NCI-H187 treated with DMSO at 0.1 percent for 48 hours (cell line): Measurements from ENCODE around the gene TCOF1.

ENCODE experiments used
- DNase-seq: peaks from one replicate; lab custom pipeline; 2025; lab: John Stamatoyannopoulos, UW

Gene TCOF1

DNA sequence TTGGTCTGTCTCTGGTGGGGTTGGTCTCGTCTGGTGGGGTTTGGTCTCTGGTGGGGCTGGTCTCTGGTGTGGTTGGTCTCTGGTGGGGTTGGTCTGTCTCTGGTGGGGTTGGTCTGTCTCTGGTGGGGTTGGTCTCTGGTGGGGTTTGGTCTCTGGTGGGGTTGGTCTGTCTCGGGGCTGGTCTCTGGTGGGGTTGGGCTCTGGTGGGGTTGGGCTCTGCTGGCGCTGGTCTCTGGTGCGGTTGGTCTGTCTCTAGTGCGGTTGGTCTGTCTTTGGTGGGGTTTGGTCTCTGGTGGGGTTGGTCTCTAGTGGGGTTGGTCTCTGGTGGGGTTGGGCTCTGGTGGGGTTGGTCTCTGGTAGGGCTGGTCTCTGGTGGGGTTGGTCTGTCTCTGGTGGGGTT is 71.5 kb downstream of the TCOF1 start:
- no peak for DNase-seq

- no peak for DNase-seq
Observed at GRCh38 chr5:150429410-150429873, 71.9 kb downstream of the TCOF1 start.

- DNase-seq = no peak
Observed at GRCh38 chr5:150431048-150431447, 73.6 kb downstream of the TCOF1 start.

- DNase-seq = no peak
Observed at GRCh38 chr5:150431574-150431973, 74.1 kb downstream of the TCOF1 start.

GRCh38 chr5:150434464-150434863 is 77.0 kb downstream of the TCOF1 start:
- DNase-seq = no peak

GRCh38 chr5:150436141-150436680 is 78.7 kb downstream of the TCOF1 start:
- peak; percentile 63 for DNase-seq

DNA sequence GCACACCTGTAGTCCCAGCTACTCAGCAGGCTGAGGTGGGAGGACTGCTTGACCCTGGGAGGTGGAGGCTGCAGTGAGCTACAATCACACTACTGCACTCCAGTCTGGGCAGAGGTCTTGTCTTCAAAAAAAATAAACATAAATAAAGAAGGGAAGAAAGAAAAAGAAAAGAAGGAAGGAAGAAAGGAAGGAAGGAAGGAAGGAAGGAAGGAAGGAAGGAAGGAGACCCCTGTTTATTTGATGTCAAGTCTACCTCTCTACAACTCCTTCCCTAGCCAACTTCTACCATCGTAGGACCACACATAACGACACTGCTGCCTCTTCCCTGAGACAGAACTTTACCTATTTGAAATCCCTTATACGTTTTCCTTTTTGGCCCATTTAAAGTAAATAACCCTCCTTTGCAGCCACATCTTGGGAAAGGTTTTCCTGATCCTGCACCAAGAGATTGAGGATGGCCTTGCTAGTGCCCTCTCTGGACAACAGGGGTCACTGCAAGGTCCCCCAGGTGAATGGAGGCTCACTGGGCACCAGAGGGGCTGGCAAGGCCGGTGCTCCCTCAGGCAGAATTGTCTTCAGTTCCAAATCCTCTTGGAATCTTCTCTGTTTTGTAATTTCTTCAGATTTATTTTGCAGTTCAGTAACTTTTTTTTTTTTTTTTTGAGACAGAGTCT is 81.5 kb downstream of the TCOF1 start:
- no peak for DNase-seq

DNA sequence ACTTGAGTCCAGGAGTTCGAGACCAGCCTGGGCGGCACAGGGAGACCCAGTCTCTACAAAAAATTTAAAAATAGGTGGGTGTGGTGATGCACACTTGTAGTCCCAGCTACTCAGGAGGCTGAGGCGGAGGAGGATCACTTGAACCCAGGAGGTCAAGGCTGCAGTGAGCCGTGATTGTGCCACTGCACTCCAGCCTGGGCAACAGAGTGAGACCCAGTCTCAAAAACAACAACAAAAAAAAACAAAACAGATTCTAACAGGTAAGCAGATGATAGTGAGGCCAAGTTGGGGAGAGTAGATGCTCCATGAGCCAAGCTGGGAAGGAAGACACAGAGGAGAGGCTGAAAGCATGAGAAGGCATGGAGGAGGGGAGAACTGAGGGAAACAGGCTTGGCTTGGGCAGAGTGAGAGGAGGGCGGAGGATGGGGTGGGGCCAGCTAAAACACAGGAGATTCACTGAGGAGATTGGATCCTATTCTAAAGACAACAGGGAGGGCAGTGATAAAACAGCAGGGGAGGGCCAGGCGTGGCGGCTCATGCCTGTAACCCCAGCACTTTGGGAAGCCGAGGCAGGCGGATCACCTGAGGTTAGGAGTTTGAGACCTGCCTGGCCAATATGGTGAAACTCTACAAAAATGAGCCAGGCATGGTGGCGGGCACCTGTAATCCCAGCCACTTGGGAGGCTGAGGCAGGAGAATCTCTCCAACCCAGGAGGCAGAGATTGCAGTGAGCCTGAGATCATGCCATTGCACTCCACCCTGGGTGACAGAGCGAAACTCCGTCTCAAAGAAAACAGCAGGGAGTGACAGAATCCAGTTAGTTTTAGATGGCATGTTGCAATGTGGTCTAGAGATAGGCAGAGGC is 83.7 kb downstream of the TCOF1 start:
- no peak for DNase-seq

DNA sequence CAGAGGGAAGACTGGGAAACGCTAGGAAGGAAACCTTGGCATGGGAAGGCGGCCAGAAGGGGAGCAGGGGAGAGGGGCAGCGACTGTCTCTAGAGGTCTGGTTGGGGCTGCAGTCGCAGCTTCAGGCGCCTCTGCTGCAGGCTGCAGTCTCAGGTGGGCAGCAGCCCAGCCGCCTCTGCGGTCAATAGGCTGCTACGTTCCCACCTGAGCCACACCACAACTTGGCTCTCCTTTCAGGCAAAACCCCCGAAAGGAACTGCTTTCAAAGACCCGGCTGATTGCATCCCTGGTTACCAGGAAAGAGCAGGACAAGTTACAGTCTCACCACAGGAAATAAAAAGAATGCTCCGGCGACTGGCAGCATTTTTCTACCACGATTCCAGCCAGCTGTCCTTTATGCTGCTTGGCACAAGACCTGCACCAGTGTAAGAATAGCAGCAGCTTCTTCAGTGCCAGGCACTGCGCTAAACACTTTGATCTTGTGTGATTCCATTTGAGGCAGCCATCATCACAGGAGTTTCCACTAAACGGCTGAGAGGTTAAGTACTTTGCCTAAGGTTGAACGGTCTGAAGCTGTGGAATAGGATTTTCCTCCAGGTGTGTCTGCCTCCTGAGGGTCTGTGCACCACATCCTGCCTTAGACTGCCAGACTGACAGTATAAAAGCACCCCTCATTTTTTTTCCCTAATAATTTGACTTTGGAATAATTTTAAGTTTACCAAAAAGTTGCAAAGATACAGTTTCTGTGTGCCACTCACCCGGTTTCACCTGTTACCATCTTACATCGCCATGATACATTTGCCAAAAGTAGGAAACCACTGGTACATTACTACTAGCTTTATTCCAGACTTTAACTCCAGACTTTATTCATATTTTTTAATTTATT is 84.6 kb downstream of the TCOF1 start:
- DNase-seq = no peak

DNA sequence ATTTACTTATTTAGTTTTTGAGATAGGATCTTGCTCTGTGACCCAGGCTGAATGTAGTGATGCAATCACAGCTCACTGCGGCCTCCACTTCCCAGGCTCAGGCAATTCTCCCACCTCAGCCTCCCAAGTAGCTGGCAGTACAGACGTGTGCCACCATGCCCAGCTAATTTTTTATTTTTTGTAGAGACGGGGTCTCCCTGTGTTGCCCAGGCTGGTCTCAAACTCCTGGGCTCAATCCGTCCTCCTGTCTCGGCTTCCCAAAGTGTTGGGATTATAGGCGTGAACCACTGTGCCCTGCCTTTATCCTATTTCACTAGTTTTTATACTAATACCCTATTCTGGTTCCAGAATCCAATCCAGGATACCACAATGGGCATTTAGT is 85.2 kb downstream of the TCOF1 start:
- DNase-seq = no peak

DNA sequence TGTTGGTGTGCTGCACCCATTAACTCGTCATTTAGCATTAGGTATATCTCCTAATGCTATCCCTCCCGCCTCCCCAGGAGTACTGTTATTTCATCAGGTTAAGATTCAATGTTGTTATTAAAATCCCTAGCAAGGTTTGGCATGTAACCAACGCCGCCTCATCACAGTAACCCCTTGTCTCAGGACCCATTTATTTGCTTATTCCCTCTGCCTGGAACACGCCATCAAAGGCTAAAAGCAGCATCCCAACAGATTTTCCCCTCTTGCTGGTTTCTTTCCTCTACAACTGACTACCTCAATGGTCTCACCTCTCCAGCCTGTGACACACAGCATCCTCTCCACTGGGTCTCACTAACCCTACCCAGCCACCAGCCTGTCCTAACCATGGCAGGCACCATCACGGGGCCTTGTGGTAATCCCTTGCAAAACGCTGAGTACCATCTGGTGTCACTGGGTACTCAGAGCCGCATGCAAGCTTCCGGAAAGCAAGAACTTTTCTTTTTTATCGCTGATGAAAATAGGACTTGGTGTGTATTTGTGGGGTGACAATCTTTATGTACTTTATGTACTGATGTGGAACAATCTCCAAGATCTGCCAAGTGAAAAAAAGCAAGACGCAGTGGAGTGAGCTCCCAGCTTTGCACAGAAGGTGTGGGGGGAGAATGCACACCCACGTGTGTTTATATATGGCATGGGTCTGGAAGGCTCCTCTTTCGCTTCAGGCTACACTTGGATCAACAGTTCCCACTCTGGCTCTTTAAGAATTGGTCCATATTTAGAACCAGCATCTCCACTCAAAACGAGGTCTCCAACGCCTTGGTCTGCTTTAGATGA is 86.0 kb downstream of the TCOF1 start:
- no peak for DNase-seq

DNA sequence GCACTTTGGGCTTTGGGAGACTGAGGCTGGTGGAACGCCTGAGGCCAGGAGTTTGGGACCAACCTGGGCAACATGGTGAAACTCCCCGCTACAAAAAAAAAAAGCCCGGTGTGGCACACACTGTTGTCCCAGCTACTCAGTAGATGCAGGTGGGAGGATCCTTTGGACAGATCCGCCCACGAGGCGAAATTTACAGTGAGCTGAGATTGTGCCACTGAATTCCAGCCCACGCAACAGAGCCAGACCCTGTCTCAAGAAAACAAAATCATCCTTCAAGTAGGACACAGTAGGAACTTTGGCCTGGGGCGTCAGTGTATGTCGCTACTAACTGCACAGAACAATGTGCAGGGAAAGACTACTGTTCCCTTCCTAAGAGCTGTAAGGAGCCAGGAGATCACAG is 87.3 kb downstream of the TCOF1 start:
- no peak for DNase-seq

DNA sequence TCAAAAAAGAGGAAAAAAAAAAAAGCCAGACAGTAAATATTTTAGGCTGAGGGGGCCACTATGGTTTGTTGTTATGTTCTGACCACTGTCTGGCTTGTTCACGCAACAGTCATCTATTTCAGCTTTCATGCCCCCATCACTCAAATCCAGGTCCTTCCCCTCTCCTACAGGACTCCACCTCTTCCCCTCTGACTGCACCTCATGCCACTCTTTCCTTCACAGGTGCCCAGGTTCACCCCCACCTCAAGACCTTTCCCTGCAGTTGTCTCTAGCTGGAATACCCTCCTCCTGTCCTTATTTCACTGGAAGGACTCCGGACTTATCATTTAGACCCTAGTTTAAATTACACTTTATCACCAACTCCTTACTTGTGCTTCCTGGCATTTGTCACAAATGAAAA is 88.6 kb downstream of the TCOF1 start:
- no peak for DNase-seq

DNA sequence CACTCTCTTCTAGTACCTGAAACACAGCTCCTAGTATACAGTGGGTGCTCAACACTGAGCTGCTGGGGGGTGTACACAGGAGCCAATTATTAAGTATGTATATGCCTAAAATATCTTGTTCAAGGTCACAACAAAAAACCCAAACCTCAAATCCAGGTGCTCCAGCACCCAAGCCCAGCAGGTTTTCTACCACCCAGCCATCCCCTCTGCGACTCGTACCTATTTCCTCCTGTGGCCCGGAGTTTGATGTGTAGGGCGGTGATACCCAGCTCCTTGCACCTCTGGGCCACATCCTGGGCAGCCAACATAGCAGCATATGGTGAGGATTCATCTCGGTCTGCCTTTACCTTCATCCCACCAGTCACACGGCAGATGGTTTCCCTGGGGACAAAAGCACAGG is 89.1 kb downstream of the TCOF1 start:
- no peak for DNase-seq

DNA sequence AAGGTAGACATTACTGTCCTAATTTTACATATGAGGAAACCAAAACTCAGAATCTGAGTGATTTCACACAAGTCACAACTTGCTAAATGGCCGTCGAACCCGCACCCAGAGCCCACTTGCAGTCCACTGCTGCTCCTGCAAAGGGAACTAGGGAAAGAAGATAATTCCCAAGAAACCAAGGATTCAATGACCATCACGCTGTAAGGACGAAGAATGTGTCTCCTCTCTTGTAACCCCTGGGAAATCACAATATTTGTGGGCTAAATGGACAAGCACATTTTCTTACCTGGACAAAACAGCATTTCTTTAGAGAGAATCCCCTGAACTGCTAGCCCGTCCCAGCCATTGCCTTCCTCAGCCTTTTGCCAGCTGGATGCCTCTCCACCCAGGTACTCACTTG is 89.7 kb downstream of the TCOF1 start:
- no peak for DNase-seq

- DNase-seq = no peak
Observed at GRCh38 chr5:150448334-150448733, 90.8 kb downstream of the TCOF1 start.

- DNase-seq = no peak
Observed at GRCh38 chr5:150448952-150449516, 91.5 kb downstream of the TCOF1 start.
